ENCODE results near the gene DCTN2.

The DCTN2 gene

GRCh38 chr12:57534250-57534649, 12.7 kb downstream of the DCTN2 start:
- H3K36me3 ChIP-seq (ENCODE audit: insufficient read depth, low read length) = peaks cover 28% of the 10 kb centered on the region; the same call in 1 of the 2 replicates
- H3K9ac ChIP-seq (ENCODE audit: low read depth, low read length) = no peak overlapping the region
- no peaks in the 10 kb centered on the region for H3K4me1 ChIP-seq (ENCODE audit: insufficient read depth, low read length)
- H3K9me3 ChIP-seq (ENCODE audit: control insufficient read depth, insufficient read depth, low read length) = no peaks in the 10 kb centered on the region

- Histone ChIP-seq H3K9ac (ENCODE audit: low read depth, low read length) (no peak overlapping the region), H3K36me3 (ENCODE audit: insufficient read depth, low read length) (peaks cover 23% of the 10 kb centered on the region; the same call in 1 of the 2 replicates), H3K4me1 (ENCODE audit: insufficient read depth, low read length) (no peaks in the 10 kb centered on the region), H3K9me3 (ENCODE audit: control insufficient read depth, insufficient read depth, low read length) (no peaks in the 10 kb centered on the region)
These were observed 13.9 kb downstream of the DCTN2 start for GRCh38 chr12:57533108-57533507.

- Histone ChIP-seq H3K9ac (ENCODE audit: low read depth, low read length) (no peak overlapping the region), H3K36me3 (ENCODE audit: insufficient read depth, low read length) (peaks cover 25% of the 10 kb centered on the region; the same call in 1 of the 2 replicates), H3K9me3 (ENCODE audit: control insufficient read depth, insufficient read depth, low read length) (no peaks in the 10 kb centered on the region), H3K4me1 (ENCODE audit: insufficient read depth, low read length) (no peaks in the 10 kb centered on the region)
These were observed 15.2 kb downstream of the DCTN2 start for GRCh38 chr12:57531836-57532235.

GRCh38 chr12:57530396-57531142, 16.4 kb downstream of the DCTN2 start:
- no peaks in the 10 kb centered on the region for H3K9me3 ChIP-seq (ENCODE audit: control insufficient read depth, insufficient read depth, low read length)
- no peak overlapping the region for H3K9ac ChIP-seq (ENCODE audit: low read depth, low read length)
- H3K4me1 ChIP-seq (ENCODE audit: insufficient read depth, low read length) = no peaks in the 10 kb centered on the region
- H3K36me3 ChIP-seq (ENCODE audit: insufficient read depth, low read length) = peaks cover 24% of the 10 kb centered on the region; the same call in 1 of the 2 replicates

GRCh38 chr12:57529831-57530230, 17.2 kb downstream of the DCTN2 start:
- peaks cover 18% of the 10 kb centered on the region; the same call in 1 of the 2 replicates for H3K36me3 ChIP-seq (ENCODE audit: insufficient read depth, low read length)
- no peaks in the 10 kb centered on the region for H3K9me3 ChIP-seq (ENCODE audit: control insufficient read depth, insufficient read depth, low read length)
- no peaks in the 10 kb centered on the region for H3K4me1 ChIP-seq (ENCODE audit: insufficient read depth, low read length)
- H3K9ac ChIP-seq (ENCODE audit: low read depth, low read length) = no peak overlapping the region

GRCh38 chr12:57528831-57529555, 18.0 kb downstream of the DCTN2 start:
- Histone ChIP-seq H3K9ac (ENCODE audit: low read depth, low read length) (no peak overlapping the region), H3K36me3 (ENCODE audit: insufficient read depth, low read length) (peaks cover 18% of the 10 kb centered on the region; the same call in 1 of the 2 replicates), H3K9me3 (ENCODE audit: control insufficient read depth, insufficient read depth, low read length) (no peaks in the 10 kb centered on the region), H3K4me1 (ENCODE audit: insufficient read depth, low read length) (no peaks in the 10 kb centered on the region; the same call in 1 of the 2 replicates)

GRCh38 chr12:57528176-57528575, 18.8 kb downstream of the DCTN2 start:
- Histone ChIP-seq H3K4me1 (ENCODE audit: insufficient read depth, low read length) (no peaks in the 10 kb centered on the region; the same call in 1 of the 2 replicates), H3K9ac (ENCODE audit: low read depth, low read length) (no peak overlapping the region), H3K9me3 (ENCODE audit: control insufficient read depth, insufficient read depth, low read length) (no peaks in the 10 kb centered on the region), H3K36me3 (ENCODE audit: insufficient read depth, low read length) (peaks cover 17% of the 10 kb centered on the region; the same call in 1 of the 2 replicates)

GRCh38 chr12:57527184-57527583, 19.8 kb downstream of the DCTN2 start:
- Histone ChIP-seq H3K36me3 (ENCODE audit: insufficient read depth, low read length) (peaks cover 13% of the 10 kb centered on the region; the same call in 1 of the 2 replicates), H3K4me1 (ENCODE audit: insufficient read depth, low read length) (no peaks in the 10 kb centered on the region; the same call in 1 of the 2 replicates), H3K9me3 (ENCODE audit: control insufficient read depth, insufficient read depth, low read length) (no peaks in the 10 kb centered on the region), H3K9ac (ENCODE audit: low read depth, low read length) (no peak overlapping the region)

GRCh38 chr12:57526477-57527126, 20.4 kb downstream of the DCTN2 start:
- H3K9ac ChIP-seq (ENCODE audit: low read depth, low read length) = no peak overlapping the region
- H3K9me3 ChIP-seq (ENCODE audit: control insufficient read depth, insufficient read depth, low read length) = no peaks in the 10 kb centered on the region
- peaks cover 11% of the 10 kb centered on the region; the same call in 1 of the 2 replicates for H3K36me3 ChIP-seq (ENCODE audit: insufficient read depth, low read length)
- no peaks in the 10 kb centered on the region; the same call in 1 of the 2 replicates for H3K4me1 ChIP-seq (ENCODE audit: insufficient read depth, low read length)

GRCh38 chr12:57525615-57526383, 21.2 kb downstream of the DCTN2 start:
- Histone ChIP-seq H3K9me3 (ENCODE audit: control insufficient read depth, insufficient read depth, low read length) (no peaks in the 10 kb centered on the region), H3K36me3 (ENCODE audit: insufficient read depth, low read length) (peaks cover 9% of the 10 kb centered on the region; the same call in 1 of the 2 replicates), H3K9ac (ENCODE audit: low read depth, low read length) (no peak overlapping the region)

GRCh38 chr12:57524814-57525614, 22.0 kb downstream of the DCTN2 start:
- H3K9me3 ChIP-seq (ENCODE audit: control insufficient read depth, insufficient read depth, low read length) = no peaks in the 10 kb centered on the region
- H3K4me1 ChIP-seq (ENCODE audit: insufficient read depth, low read length) = no peaks in the 10 kb centered on the region; the same call in 1 of the 2 replicates
- no peak overlapping the region for H3K9ac ChIP-seq (ENCODE audit: low read depth, low read length)
- H3K36me3 ChIP-seq (ENCODE audit: insufficient read depth, low read length) = peaks cover 3% of the 10 kb centered on the region; the same call in 1 of the 2 replicates

More at GRCh38 chr12:57525615-57526383, 21.2 kb downstream of the DCTN2 start:
- no peaks in the 10 kb centered on the region; the same call in 1 of the 2 replicates for H3K4me1 ChIP-seq (ENCODE audit: insufficient read depth, low read length)

GRCh38 chr12:57523706-57524614, 23.0 kb downstream of the DCTN2 start:
- Histone ChIP-seq H3K9me3 (ENCODE audit: control insufficient read depth, insufficient read depth, low read length) (no peaks in the 10 kb centered on the region), H3K36me3 (ENCODE audit: insufficient read depth, low read length) (peaks cover 7% of the 10 kb centered on the region), H3K4me1 (ENCODE audit: insufficient read depth, low read length) (no peaks in the 10 kb centered on the region; the same call in 1 of the 2 replicates), H3K9ac (ENCODE audit: low read depth, low read length) (peak overlapping the region; percentile 77)

Measured in ES-I3 (cell line).